Measurements from ENCODE around the gene KAZN. TPM values are rescaled to one million over a fixed set of nuclear protein-coding genes. Genes with fewer than 3 reads are reported as not detected.

The KAZN gene
- total RNA-seq, 1 donor from 2014 or later: 4.3 TPM

DNA sequence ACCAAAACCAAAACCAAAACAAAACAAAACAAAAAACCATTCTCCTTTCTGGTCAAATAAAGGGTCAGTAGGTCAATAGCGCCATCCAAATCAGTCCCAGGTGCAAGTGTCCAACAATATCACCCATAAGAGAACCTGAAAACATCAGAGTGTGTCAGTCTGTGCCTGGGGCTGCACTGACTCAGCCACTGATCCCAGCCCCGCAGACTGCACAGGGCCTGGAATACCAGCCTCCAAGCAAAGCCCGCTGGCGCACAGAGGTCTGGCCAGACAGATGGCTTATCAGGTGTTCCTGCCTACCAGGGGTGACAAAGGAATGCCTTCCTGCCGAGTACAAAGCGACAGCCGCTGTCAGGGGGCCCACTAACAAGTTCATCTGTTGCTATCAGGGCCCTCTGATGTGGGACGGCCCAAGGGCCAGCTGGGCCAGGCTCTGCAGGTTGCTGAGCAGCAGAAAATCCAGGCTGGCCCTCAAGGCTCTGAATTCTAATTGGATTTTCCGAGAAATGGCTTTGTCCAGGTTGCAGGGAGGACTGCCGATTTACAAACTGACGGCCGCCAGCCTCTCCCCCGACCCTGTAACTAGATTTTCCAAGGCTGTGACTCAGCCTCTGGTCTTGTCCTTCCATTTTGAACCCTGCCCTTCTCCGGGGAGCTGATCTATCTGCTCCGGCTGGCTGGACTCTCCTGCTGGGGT is 541.3 kb downstream of the KAZN start:
- intact Hi-C loops (cut with DNase I): no loop called here
- ATAC-seq: peak; percentile 68
- DNase-seq (ENCODE audit: missing footprints): no peak

DNA sequence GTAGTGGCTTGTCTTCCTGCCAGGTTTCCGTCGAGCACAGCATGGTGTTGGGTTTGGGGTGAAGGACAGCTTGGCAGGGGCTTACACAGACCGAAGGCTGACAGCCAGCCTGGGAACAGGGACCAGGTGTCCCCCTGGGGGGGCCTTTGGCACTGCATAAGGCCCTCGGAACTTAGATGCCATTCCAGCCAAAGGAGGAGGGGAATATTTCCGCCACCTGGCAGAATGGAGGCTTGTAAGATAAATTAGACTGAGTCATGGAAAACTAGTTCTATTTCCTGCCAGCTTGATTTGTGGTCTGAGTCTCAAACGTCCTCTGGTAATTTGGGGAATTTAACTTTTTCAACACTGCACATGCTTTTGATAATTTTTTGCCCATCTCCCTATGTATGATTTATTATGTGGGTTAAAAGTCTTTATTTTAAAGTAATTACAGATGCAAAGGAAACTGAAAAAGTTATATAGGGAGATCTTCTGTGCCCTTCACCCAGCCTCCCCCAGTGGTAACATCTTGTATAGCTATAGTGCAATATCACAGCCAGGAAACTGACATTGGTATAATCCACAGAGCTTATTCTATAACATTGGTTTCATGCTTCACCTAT is 543.6 kb downstream of the KAZN start:
- ATAC-seq (peak; percentile 73), DNase-seq (ENCODE audit: missing footprints) (no peak)
- intact Hi-C loops (cut with DNase I): no loop called here

DNA sequence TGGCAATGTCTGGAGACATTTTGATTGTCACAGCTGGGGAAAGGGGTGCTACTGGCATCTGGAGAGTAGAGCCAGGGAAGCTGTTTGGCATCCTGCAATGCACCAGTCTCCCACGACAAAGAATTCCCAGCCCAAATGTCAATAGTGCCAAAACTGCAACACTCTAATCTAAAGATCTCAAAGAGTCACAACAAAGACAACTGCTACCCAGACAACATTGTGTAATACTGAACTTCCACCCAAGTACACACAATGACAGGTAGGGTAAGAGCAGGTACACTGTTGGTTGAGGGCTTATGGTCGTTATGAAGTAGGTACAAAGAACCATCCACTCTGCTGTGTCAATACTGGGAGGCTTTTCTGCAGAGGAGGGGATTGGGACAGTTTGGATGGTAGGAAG is 546.8 kb downstream of the KAZN start:
- no peak for DNase-seq (ENCODE audit: missing footprints)
- intact Hi-C loops (cut with DNase I): no loop called here
- ATAC-seq: no peak

DNA sequence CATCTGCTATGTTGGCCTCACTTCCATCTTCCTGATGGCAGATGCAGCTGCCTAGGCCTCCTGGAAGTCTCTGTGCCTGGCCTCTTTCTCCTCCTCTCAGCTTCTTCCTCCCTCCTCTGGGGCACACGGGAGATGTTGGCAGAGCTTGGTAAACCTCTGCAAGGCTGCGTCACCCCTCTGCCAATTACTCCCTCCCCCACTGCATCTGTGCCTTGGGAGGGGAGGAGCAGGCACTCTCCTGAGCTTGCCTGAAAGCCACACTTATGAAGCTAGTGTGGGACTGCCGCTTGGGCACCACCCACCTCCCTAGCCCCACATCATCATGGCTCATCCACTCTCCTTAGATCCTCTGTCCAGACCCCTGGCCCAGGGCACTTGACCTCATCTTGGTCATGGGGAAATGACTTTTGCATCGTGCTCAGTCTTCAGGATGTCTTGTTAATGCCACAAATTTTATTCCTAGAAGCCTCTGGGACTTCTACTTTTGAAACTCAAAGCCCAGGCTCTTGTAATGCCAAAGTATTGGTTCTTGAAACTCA is 547.7 kb downstream of the KAZN start:
- ATAC-seq (no peak), DNase-seq (ENCODE audit: missing footprints) (no peak)
- intact Hi-C loops (cut with DNase I): no loop called here

DNA sequence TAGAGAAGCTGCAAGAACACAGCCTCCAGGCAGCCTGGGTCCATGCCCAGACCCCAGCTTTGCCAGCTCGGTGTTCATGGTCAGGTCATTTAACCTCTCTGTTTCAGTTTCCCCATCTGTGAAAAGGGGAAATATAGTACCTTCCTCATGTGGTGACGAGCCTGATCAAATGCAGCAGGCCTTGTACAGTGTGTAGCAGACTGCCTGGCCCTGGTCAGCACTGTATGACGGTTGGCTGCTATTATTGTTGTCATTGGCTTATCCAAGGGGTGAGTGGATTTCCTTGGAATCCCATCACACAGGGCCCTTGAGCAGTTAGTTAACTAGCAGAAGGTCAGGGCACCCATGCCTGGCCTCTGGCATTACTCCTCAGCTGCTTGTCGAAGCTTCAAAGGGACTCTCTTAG is 548.5 kb downstream of the KAZN start:
- intact Hi-C loops (cut with DNase I): no loop called here
- DNase-seq (ENCODE audit: missing footprints): no peak

DNA sequence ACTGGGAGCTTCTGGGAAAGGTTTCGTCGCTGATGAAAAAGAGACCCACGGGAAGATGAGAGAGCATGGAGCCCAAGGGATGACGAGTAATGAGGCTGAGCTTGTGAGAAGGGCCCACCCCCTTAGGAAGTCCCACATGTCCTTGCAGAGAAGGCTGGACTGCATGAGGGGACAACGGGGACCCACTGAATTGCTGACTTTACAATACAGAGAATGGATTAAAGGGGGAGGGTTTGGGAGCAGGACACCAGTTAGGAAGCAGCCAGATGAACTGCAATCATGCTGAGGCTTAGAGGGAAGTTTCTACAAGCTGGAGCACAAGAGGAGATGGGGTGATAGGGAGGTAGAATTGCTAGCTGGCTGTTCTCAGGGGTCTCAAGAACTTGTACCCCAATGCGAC is 549.5 kb downstream of the KAZN start:
- no peak for DNase-seq (ENCODE audit: missing footprints)
- intact Hi-C loops (cut with DNase I): no loop called here
- ATAC-seq: no peak

More for the DNA sequence above, 548.5 kb downstream of the KAZN start:
- ATAC-seq: no peak

DNA sequence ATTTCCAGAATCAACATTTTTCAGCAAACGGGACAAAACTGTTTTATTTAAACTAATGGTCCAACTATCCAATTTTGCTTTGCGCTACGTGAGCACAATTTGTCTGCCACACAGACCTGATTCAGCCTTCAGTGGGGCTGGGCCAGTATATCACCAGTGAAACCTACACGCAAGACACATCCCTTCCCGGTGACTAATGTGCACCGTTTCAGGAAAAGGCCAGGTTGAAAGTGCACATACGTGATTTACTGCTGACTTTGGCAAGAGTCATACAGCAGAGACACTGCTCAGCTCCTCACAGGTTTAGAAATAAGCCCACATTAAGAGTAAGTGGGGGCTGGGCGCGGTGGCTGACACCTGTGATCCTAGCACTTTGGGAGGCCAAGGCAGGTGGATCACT is 550.0 kb downstream of the KAZN start:
- intact Hi-C loops (cut with DNase I): no loop called here
- no peak for DNase-seq (ENCODE audit: missing footprints)
- ATAC-seq: no peak

DNA sequence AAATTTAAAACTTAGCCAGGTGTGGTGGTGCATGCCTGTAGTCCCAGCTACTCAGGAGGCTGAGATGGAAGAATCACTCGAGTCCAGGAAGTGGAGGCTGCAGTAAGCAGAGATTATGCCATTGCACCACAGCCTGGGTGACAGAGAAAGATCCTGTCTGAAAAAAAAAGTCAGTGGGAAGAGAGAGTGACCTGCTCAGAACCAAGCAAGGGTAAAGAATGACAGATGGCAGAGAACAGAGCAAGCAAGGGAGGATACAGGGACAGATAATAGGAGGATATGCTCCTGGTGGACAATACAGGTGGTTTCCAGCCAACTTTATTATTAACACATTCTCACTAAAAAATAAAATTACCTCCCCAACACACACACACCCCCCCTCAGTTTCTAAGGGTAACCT is 550.5 kb downstream of the KAZN start:
- intact Hi-C loops (cut with DNase I): no loop called here
- DNase-seq (ENCODE audit: missing footprints): no peak
- no peak for ATAC-seq

DNA sequence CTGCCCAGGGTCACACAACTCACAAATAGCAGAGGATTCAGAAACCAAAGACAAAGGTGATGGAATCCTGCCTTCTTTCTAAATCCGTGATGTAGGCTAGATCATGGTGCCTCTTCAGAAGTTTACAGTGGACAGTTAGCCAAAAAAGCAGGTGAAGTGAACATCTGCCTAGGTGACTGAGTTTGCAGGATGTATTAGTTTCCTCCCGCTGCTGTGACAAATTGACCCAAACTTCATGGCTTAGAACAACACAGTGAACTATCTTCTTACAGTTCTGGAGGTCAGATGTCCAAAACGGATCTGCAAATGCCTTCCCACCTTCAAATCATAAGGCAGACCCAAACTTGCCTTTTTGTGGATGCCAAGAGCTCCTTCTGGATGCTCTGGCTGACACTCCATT is 551.9 kb downstream of the KAZN start:
- DNase-seq (ENCODE audit: missing footprints) (no peak), ATAC-seq (no peak)
- intact Hi-C loops (cut with DNase I): loop anchor here (5.0 to 10.0 kb wide), 2 partner anchors 62 to 154 kb away; no protein-coding TSS in a partner anchor

DNA sequence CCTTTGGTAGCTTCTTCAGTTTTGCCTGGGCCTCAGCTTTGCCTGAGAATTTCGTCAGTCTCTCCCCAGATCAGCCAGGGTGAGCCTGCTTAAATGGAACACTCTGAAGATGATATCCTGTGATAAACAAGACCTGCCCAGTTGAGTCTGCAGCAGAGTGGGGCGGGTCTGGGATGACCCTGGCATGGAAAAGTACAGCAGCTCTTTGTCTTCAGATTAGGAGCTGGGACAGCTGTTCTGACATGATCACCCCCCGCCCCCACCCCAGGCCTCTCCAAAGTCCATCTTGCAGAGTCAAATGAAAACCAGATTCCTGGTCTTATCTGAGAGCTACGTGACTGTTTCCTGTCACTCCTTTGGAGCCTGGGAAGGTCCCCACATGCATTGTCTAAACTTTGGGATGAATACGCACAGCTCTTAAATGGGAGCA is 552.9 kb downstream of the KAZN start:
- no peak for ATAC-seq
- DNase-seq (ENCODE audit: missing footprints): no peak
- intact Hi-C loops (cut with DNase I): loop anchor here (5.0 to 10.0 kb wide), 2 partner anchors 61 to 153 kb away; no protein-coding TSS in a partner anchor

DNA sequence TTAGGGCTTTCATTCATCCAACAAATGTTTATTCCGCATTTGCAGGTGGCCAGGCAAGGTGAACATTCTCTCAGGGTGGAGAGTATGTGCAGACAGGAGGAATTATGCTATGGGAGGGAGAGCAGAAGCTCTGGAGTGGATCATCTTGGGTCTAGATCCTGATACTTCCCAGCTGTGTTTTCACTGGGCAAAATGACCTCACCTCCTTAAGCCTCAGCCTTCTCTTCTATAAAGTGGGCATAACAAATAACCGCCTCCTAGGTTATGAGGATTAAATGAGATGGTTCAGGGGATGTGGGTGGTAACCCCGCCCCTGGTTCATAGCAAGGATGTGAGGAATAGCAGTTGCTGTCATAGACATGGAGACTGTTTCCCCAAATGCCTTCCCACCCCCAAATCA is 553.4 kb downstream of the KAZN start:
- no peak for ATAC-seq
- intact Hi-C loops (cut with DNase I): loop anchor here (1.0 to 10.0 kb wide), 4 partner anchors 23 to 153 kb away; no protein-coding TSS in a partner anchor
- DNase-seq (ENCODE audit: missing footprints): no peak

DNA sequence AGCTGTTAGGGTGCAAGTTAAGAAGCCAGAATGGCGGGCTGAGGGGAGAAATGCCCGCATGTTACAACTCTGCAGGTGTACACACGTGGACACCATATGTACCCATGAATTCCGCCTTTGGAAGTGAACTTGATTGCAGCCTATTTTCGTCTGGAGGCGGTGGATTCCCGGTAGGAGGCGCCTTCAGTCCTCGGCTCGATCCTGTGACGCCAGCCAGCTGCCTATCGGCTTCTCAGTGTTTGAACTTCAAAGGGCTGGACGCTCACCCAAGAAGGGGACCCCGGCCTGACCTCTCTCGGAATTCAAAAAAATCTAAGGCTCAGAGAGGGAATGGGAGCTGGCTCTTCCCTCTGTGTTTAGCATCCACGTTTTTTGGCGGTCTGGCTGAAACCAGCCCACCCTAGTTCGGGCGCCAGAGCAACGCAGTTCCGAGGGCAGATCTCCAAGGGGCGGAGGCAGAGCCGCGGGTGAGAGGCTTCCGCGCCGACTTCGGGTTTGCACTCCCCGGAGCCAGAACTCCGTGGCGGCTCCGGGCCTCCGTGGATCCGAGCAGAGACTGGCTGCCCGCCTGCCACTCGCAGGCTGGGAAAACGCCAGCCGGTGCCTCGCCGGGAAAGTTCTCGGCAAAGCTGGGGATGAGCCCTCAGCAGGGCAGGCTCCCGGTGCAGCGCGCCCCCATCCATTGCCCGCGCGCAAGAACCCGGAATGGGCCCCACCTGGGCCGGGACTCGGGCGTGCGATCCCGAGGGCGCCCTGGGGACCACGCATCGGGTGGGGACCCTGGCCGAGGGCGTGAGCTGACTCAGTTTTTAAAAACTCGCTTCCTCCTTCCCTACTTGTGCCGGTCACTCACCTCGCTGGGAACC is 554.1 kb downstream of the KAZN start:
- ATAC-seq (peak; percentile 66), DNase-seq (ENCODE audit: missing footprints) (peak; percentile 86)
- intact Hi-C loops (cut with DNase I): loop anchor here (1.0 to 10.0 kb wide), 4 partner anchors 24 to 152 kb away; no protein-coding TSS in a partner anchor

DNA sequence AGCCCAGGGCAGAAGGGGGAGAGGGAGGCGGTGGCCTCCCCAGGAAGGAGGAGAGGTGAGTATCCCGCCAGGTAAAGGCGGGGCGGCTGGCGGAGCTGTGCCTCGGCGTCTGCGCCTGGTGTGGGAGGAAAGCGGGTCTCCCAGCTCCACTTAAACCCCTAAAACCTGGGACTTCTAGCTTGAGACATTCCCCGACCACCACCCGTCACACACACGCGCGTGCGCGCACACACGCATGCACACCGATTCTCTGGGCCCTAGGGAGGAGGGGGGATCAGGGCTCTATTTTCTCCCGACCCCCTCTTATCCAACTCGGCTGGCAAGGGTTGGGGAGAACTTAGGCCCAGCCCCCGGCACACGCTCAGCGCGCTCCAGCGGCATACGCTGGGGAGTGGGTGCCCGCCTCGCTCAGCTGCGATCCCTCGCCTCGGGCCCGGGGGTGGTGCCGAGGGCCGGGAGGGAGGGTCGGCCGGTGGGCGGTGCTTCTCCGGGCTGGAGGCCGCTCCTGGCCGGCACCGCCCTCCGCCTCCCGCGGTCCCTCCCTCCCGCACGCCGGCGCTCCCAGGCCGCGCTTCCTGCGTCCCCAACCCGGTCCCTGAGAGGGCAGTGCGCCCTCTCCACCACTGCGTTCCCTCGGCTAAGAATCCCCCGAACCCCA is 554.8 kb downstream of the KAZN start, which contains the start of gene TMEM51:
Gene TMEM51, plus strand, starts transcription at position 564 of the 658 bp plus-strand sequence. CDS start 61,341 bp downstream, outside the sequence.
- intact Hi-C loops (cut with DNase I): loop anchor here (2.0 to 10.0 kb wide), 3 partner anchors 25 to 151 kb away; no protein-coding TSS in a partner anchor
- DNase-seq (ENCODE audit: missing footprints) (peak; percentile 77), ATAC-seq (peak; percentile 78)

DNA sequence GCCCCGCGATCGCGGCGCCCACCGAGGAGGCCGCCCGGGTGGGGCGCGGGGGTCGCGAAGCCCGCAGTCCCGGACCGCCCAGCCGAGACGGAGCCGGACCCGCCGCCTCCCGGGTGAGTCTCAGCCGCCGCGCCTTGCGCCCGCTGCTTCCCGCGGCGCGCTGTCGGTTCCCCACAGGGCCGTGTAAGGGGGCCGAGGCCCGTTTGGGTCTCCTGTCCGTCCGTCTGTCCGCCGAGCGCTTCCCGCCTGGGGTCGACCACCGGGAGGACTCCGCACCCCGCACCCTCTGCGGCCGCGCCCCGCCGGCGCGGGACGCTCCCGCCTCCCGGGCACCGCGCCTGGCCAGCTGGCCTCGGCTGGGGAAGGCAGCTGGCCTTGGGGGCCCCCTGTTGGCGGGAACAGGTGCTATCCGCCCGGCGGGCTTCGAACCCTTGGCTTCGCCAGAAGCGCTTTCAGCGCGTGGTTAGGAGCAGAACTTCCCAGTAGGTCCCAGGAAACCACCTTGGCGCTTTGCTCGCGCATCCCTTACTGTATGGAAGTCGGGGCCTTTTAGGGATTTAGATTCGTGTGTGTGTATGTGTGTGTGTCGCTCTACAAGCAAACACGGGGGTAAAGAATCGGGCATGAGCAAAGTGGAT is 555.5 kb downstream of the KAZN start:
- ATAC-seq: peak; percentile 54
- DNase-seq (ENCODE audit: missing footprints): no peak
- intact Hi-C loops (cut with DNase I): loop anchor here (2.0 to 10.0 kb wide), 3 partner anchors 25 to 151 kb away; no protein-coding TSS in a partner anchor

DNA sequence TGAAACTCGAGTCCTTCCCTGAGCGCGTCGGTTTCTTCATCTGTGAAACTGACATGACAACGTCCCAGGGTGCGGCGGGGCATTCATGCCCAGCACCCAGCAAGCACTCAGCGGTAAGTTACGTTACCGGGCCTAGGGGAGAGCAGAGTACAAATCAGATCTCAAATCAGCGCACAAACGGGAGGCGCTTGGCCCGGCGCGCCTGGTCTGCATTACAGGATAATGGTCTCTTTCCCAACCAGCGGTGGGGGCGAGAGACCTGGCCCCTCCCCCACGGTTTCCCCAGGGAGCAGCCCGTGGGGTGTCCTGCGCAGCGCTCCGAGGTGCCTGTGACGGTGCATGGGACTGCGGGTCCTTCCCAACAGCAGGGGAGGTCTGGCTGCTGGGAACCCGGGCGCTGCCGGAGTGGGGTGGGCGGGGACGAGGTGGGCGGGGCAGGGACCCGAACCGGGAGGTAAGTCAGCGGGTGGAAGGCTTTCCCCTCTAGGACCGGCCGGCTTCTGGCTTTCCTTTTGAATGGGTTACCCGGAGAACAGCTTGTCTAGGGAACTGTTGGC is 556.1 kb downstream of the KAZN start:
- no peak for DNase-seq (ENCODE audit: missing footprints)
- no peak for ATAC-seq
- intact Hi-C loops (cut with DNase I): loop anchor here (5.0 to 10.0 kb wide), 2 partner anchors 58 to 150 kb away; no protein-coding TSS in a partner anchor

DNA sequence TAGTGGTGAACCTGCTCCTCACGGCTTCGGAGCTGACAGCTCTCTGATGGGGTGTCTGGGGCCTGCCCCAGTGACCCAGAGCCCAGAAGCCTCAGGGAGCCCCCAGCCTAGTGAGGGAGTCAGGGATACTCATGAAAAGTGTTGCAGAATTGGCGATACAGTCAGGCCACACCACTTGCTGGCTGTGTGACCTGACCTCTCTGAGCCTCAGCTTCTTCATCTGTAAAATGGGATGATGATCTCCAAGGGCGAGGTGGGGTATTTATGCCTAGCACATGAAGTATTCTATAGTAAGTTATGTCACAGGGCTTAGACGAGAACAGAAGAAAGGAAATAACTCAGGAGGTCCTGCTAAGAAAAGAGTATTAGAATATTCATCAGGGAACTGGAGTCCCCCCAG is 556.7 kb downstream of the KAZN start:
- DNase-seq (ENCODE audit: missing footprints) (no peak), ATAC-seq (no peak)
- intact Hi-C loops (cut with DNase I): loop anchor here (10.0 kb wide), 1 partner anchor 150 kb away; no protein-coding TSS in a partner anchor
